Measurements from ENCODE around the gene KCNQ1. TPM values are rescaled to one million over a fixed set of nuclear protein-coding genes. Genes with fewer than 3 reads are reported as not detected.

Gene KCNQ1
- total and polyA plus RNA-seq, 9 of the 15 experiments (the other 6 are each of a cell fraction or from before 2014, with no cell fraction given), result 0.44 TPM; not detected in 8

GRCh38 chr11:2797741-2798361 lies 353.0 kb downstream of the KCNQ1 start:
- 0 out of 5 replicates have a peak, but pooled peaks cover 0 to 5% of the 10 kb centered on the region in 2 experiments for H3K27me3 ChIP-seq (ENCODE audit: control insufficient read depth in 2 of 2, insufficient read depth in 2 of 2, low read length in 2 of 2)
- POLR2A ChIA-PET, result interaction anchor here (0.8 kb wide), 1 partner anchor 153 kb away, joined by 4 read pairs; no protein-coding TSS in a partner anchor
- no peak overlapping the region for H3K27ac ChIP-seq (ENCODE audit: extremely low read depth, low read depth, low read length)
- BruUV-seq (replicated peaks), result no TSS peak
- no peak for ATAC-seq
- no peaks in the 10 kb centered on the region for H3K36me3 ChIP-seq (ENCODE audit: control insufficient read depth, insufficient read depth, low read length)
- 66% methylated on average over 9 of the region's 9 CpGs for WGBS (ENCODE audit: insufficient coverage, low coverage, missing lambda C conversion rate)
- CTCF ChIA-PET (ENCODE audit: low intra/inter-chr PET ratio), result no interaction called here
- in situ Hi-C loops (cut with MboI) (no loop called here), intact Hi-C loops (cut with micrococcal nuclease) (no loop called here)
- no peak overlapping the region for H3K4me2 ChIP-seq (ENCODE audit: insufficient read depth, low read length)
- TF ChIP-seq SETDB1 (IDR thresholded peaks at IDR 0.05; ENCODE audit: low read length) (no peak), FUS (optimal IDR thresholded peaks at IDR 0.05; ENCODE audit: low read depth, low read length) (no peak), CUX1 (CRISPR knock-in tag; IDR thresholded peaks at IDR 0.05) (no peak), CHAMP1 (IDR thresholded peaks at IDR 0.05) (no peak), CCAR2 (IDR thresholded peaks at IDR 0.05; ENCODE audit: low read depth, low read length) (no peak)
- TF ChIP-seq, protein P1, sequence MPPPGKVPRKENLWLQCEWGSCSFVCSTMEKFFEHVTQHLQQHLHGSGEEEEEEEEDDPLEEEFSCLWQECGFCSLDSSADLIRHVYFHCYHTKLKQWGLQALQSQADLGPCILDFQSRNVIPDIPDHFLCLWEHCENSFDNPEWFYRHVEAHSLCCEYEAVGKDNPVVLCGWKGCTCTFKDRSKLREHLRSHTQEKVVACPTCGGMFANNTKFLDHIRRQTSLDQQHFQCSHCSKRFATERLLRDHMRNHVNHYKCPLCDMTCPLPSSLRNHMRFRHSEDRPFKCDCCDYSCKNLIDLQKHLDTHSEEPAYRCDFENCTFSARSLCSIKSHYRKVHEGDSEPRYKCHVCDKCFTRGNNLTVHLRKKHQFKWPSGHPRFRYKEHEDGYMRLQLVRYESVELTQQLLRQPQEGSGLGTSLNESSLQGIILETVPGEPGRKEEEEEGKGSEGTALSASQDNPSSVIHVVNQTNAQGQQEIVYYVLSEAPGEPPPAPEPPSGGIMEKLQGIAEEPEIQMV (tag; conservative IDR thresholded peaks at IDR 0.05; ENCODE audit: low read depth), result no peak
- TF ChIP-seq, protein P2, sequence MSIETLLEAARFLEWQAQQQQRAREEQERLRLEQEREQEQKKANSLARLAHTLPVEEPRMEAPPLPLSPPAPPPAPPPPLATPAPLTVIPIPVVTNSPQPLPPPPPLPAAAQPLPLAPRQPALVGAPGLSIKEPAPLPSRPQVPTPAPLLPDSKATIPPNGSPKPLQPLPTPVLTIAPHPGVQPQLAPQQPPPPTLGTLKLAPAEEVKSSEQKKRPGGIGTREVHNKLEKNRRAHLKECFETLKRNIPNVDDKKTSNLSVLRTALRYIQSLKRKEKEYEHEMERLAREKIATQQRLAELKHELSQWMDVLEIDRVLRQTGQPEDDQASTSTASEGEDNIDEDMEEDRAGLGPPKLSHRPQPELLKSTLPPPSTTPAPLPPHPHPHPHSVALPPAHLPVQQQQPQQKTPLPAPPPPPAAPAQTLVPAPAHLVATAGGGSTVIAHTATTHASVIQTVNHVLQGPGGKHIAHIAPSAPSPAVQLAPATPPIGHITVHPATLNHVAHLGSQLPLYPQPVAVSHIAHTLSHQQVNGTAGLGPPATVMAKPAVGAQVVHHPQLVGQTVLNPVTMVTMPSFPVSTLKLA (conservative IDR thresholded peaks at IDR 0.05), result no peak
- H3K9me1 ChIP-seq (ENCODE audit: control insufficient read depth, insufficient read depth, low read length), result peaks cover 4% of the 10 kb centered on the region
- no peak overlapping the region for H2AFZ ChIP-seq (ENCODE audit: low read depth, low read length)
- H3K4me3 ChIP-seq, result no peak overlapping the region
- peaks cover 11 to 78% of the 10 kb centered on the region in 2 experiments; a peak in 4 of 5 replicates for H3K4me1 ChIP-seq (replicated peaks in 1 of 2; ENCODE audit: control insufficient read depth in 2 of 2, insufficient read depth in 2 of 2, low read length in 2 of 2)
- no peak overlapping the region for H3K9ac ChIP-seq (ENCODE audit: insufficient read depth in 1 of 2, low read depth in 2 of 2, low read length in 2 of 2)
- no peaks in the 10 kb centered on the region for H3K9me3 ChIP-seq (replicated peaks; ENCODE audit: control insufficient read depth, insufficient read depth, low read depth, low read length)
- no peaks in the 10 kb centered on the region for H3K79me2 ChIP-seq (ENCODE audit: control insufficient read depth, insufficient read depth, low read length)
- no peak for DNase-seq (ENCODE audit: extremely low read depth in 1 of 4, low spot score in 3 of 4)
- H4K20me1 ChIP-seq (replicated peaks; ENCODE audit: control insufficient read depth, insufficient read depth, low read length), result no peaks in the 10 kb centered on the region
- FAIRE-seq, result no peak
